ENCODE results near the gene ABLIM1. TPM values are rescaled to one million over a fixed set of nuclear protein-coding genes. Genes with fewer than 3 reads are reported as not detected.

The ABLIM1 gene
- total RNA-seq, 1 experiment from 2014 or later = 274 TPM

GRCh38 chr10:114387784-114388183, 270.3 kb downstream of the ABLIM1 start:
- no TSS peak for BruUV-seq (replicated peaks)
- ATAC-seq (no peak), DNase-seq (ENCODE audit: low read depth, low spot score) (no peak)
- no peaks in the 10 kb centered on the region for H3K27me3 ChIP-seq (ENCODE audit: control insufficient read depth, insufficient read depth, low read length)
- intact Hi-C loops (cut with micrococcal nuclease; ENCODE audit: unreplicated experiment) = no loop called here
- TF ChIP-seq SIN3A (IDR thresholded peaks at IDR 0.05; ENCODE audit: borderline replicate concordance, insufficient read depth, low read depth, low read length) (no peak), CTCF (IDR thresholded peaks at IDR 0.05) (peak; percentile 48)
- peak overlapping the region; percentile 18; the same call in 1 of the 2 replicates for H3K27ac ChIP-seq (ENCODE audit: low read length)
- no peaks in the 10 kb centered on the region for H3K9me3 ChIP-seq (ENCODE audit: control insufficient read depth, insufficient read depth, low read depth, low read length)
- ChIA-PET POLR2A (interaction anchor here (0.7 kb wide), 1 partner anchor 36 kb away, joined by 3 read pairs; no protein-coding TSS in a partner anchor), CTCF (no interaction called here)
- in situ Hi-C loops (cut with HindIII; ENCODE audit: low pct_unique_long_range_greater_than_20kb, low sequenced_read_pairs) = no loop called here
- no peaks in the 10 kb centered on the region for H3K36me3 ChIP-seq (ENCODE audit: control insufficient read depth, insufficient read depth, low read length)
- H3K4me3 ChIP-seq (ENCODE audit: low read depth in 2 of 2, low read length in 2 of 2) = no peak overlapping the region
- peaks cover 67% of the 10 kb centered on the region for H3K4me1 ChIP-seq (ENCODE audit: control insufficient read depth, insufficient read depth, low read length)

GRCh38 chr10:114386452-114386851, 271.6 kb downstream of the ABLIM1 start:
- H3K27ac ChIP-seq (ENCODE audit: low read length) = no peak overlapping the region
- in situ Hi-C loops (cut with HindIII; ENCODE audit: low pct_unique_long_range_greater_than_20kb, low sequenced_read_pairs) (no loop called here), intact Hi-C loops (cut with micrococcal nuclease; ENCODE audit: unreplicated experiment) (no loop called here)
- no peaks in the 10 kb centered on the region for H3K9me3 ChIP-seq (ENCODE audit: control insufficient read depth, insufficient read depth, low read depth, low read length)
- CTCF ChIA-PET = no interaction called here
- H3K4me1 ChIP-seq (ENCODE audit: control insufficient read depth, insufficient read depth, low read length) = peaks cover 60% of the 10 kb centered on the region
- POLR2A ChIA-PET = no interaction called here
- BruUV-seq (replicated peaks) = no TSS peak
- H3K27me3 ChIP-seq (ENCODE audit: control insufficient read depth, insufficient read depth, low read length) = no peaks in the 10 kb centered on the region
- TF ChIP-seq, protein P1, sequence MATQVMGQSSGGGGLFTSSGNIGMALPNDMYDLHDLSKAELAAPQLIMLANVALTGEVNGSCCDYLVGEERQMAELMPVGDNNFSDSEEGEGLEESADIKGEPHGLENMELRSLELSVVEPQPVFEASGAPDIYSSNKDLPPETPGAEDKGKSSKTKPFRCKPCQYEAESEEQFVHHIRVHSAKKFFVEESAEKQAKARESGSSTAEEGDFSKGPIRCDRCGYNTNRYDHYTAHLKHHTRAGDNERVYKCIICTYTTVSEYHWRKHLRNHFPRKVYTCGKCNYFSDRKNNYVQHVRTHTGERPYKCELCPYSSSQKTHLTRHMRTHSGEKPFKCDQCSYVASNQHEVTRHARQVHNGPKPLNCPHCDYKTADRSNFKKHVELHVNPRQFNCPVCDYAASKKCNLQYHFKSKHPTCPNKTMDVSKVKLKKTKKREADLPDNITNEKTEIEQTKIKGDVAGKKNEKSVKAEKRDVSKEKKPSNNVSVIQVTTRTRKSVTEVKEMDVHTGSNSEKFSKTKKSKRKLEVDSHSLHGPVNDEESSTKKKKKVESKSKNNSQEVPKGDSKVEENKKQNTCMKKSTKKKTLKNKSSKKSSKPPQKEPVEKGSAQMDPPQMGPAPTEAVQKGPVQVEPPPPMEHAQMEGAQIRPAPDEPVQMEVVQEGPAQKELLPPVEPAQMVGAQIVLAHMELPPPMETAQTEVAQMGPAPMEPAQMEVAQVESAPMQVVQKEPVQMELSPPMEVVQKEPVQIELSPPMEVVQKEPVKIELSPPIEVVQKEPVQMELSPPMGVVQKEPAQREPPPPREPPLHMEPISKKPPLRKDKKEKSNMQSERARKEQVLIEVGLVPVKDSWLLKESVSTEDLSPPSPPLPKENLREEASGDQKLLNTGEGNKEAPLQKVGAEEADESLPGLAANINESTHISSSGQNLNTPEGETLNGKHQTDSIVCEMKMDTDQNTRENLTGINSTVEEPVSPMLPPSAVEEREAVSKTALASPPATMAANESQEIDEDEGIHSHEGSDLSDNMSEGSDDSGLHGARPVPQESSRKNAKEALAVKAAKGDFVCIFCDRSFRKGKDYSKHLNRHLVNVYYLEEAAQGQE (IDR thresholded peaks at IDR 0.05; ENCODE audit: insufficient read depth in 1 of 2, low read depth in 2 of 2, low read length in 1 of 2) = no peak
- TF ChIP-seq CTCF (IDR thresholded peaks at IDR 0.05) = peak; percentile 40
- DNase-seq (ENCODE audit: low read depth, low spot score) = no peak
- no peak overlapping the region for H3K4me3 ChIP-seq (ENCODE audit: low read depth in 2 of 2, low read length in 2 of 2)
- peak; percentile 59 for ATAC-seq
- no peaks in the 10 kb centered on the region for H3K36me3 ChIP-seq (ENCODE audit: control insufficient read depth, insufficient read depth, low read length)

DNA sequence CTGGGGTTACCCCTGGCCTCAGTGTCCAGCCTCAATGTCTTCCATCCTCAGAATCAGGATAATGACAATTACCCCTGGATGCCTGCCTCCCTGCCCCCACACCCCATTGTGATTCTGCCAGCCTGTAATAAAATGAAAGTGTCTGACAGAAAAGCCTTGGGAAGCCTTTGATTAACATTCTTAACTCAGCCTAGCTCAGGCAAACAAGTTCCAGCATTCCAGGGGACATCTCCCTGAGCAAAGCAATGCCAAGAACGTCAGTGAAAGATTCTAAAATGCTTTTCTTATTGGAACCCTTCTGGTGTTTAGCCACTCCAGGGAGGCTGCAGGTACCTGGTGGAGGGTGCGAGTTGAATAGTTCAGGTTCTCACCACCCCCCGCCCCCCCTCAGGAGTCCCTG, 272.5 kb downstream of the ABLIM1 start:
- no peaks in the 10 kb centered on the region for H3K27me3 ChIP-seq (ENCODE audit: control insufficient read depth, insufficient read depth, low read length)
- intact Hi-C loops (cut with micrococcal nuclease; ENCODE audit: unreplicated experiment) (no loop called here), in situ Hi-C loops (cut with HindIII; ENCODE audit: low pct_unique_long_range_greater_than_20kb, low sequenced_read_pairs) (no loop called here)
- H3K9me3 ChIP-seq (ENCODE audit: control insufficient read depth, insufficient read depth, low read depth, low read length) = no peaks in the 10 kb centered on the region
- ChIA-PET POLR2A (no interaction called here), CTCF (no interaction called here)
- H3K36me3 ChIP-seq (ENCODE audit: control insufficient read depth, insufficient read depth, low read length) = no peaks in the 10 kb centered on the region
- no TSS peak for BruUV-seq (replicated peaks)
- no peak for TF ChIP-seq CTCF (IDR thresholded peaks at IDR 0.05)
- TF ChIP-seq, protein P1 (IDR thresholded peaks at IDR 0.05; ENCODE audit: insufficient read depth in 1 of 2, low read depth in 2 of 2, low read length in 1 of 2) = no peak
- no peak for TF ChIP-seq SIN3A (IDR thresholded peaks at IDR 0.05; ENCODE audit: borderline replicate concordance, insufficient read depth, low read depth, low read length)
- TF ChIP-seq POLR2AphosphoS5 (IDR thresholded peaks at IDR 0.05; ENCODE audit: low read depth, low read length) = no peak
- TF ChIP-seq TCF7L2 (IDR thresholded peaks at IDR 0.05; ENCODE audit: low read depth, low read length) = no peak
- no peak overlapping the region for H3K27ac ChIP-seq (ENCODE audit: low read length)
- DNase-seq (ENCODE audit: low read depth, low spot score) (no peak), ATAC-seq (no peak)
- H3K4me1 ChIP-seq (ENCODE audit: control insufficient read depth, insufficient read depth, low read length) = peaks cover 55% of the 10 kb centered on the region
- no peak overlapping the region for H3K4me3 ChIP-seq (ENCODE audit: low read depth in 2 of 2, low read length in 2 of 2)

Data from Panc1 (cell line).